Pons (tissue), 1 donor: Measurements from ENCODE around the gene LEP.
"Not testable (repeated sequence)": the region's sequence is repeated elsewhere in the genome, so short reads cannot be mapped to it uniquely, and the experiment has no call there.

Source experiments
- DNase-seq: peaks from one replicate; pipeline ENCODE4 v3.0.0-alpha.2; 2016; ENCODE audit warnings: low spot score

Gene LEP

DNA sequence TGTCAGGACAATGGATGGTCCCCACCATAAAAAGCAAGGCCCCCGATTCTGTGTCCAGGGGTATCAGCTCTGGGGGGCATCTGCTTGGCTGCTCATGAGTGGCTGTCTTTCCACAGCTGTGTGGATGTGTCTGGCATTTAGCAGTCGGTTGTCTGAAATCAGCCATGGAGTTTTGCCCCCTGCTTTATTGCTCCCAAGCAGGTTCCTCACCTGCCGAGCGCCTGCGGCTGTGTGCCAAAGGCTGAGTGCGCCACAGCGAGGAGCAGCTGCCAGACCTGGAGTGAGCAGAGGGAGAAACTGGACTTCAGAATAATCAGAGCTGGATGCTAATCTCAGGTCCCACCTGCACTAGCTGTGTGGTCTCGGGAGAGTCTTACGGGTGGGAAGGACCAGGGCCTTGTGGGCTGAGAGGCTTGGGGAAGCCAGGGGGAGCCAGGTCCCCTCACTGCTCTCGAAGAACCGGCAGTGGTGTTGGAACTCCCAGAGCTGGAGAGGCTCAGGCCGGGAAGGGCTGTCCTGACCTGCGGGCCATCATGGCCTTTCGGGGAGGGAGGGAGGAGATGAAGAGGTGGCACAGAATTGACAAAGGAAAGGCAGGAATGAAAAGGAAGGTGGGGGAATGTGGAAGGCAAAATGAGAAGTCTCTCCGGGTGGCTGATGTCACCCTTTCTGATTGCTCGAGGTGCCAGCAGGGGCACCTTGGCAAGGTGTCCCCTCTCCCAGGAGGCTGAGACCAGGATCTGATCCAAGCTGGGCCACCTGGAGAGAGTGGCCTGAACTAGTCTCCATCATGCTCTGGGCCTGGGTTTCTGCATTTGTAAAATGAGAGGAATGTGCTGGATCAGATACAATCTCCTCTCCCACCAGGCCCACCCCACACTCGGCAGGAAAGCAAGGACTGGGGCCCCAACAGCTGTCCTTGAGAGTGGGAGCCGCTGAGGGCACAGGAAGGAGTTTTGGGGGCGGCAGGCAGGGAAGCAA lies 30.2 kb upstream of the LEP start:
- DNase-seq, result no peak

DNA sequence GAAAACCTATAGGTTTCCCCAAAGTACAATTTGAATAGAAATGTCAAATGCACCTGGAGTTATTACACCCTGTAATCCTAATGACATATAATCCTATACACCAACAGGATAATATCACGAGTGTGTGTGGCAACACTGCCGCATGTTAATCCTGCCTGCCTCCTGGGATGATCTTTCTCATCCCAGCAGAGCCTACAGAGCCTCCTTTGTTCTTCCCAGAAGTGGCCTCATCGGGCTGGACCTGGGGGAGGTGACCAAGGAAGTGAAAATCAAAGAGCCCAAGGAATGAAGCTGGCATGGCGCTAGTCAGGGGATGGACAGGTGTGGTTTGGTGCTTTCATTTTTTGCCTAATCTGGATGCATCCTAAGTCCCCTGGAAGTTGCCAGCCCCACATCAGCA lies 29.5 kb upstream of the LEP start:
- no peak for DNase-seq

DNA sequence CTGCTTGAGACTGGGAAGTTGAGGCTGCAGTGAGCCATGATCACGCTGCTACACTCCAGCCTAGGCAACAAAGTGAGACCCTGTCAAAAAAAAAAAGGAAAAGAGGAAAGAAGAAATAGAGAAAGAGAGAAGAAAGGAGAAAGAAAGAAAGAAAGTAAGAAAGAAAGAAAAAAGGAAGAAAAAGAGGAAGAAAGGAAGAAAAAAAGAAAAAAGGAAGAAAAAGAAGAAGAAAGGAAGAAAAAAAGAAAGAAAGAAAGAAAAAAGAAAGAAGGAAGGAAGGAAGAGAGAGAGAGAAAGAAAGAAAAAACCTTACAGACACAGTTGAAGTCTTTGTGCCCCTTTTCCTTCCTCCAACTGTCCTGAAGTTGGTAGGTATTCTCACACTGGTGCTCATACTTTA lies 26.6 kb upstream of the LEP start:
- DNase-seq, result no peak

DNA sequence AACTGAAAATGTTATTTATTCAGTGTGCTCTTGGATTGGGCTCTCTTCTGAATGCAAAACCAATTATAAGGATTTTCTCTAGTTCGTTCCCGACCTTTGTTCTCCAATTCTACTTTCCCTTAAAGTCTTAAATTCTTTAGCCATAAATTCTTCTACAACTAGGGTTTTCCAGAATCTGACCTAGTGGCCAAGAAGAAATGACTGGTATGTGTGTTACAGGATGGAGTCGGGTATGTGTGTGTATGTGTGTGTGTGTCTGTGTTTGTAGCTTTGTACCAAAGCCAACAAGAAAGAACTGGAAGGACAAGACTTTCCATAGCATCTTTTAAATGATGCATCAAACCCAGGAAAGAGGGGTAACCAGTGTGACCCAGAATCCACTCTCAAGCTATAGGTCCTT lies 25.8 kb upstream of the LEP start:
- DNase-seq, result no peak

DNA sequence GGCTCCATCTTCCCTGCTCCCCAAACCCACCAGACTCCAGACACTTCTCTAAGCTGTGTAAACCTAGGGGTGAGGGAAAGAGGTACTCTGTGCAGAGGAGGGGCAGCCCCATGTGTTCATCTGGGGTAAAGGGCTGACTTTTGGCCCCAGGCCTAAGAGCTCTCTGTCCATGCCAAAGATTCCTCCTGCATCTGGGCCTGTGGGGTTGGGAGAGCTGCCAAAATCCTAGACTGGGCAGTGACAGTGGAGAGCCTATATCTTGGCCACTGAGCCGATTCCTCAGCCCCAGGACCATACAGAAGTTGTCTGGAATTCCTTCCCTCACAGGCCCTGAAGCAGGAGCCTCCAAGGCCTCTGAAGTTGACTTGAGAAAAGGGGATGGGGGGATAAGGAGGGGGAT lies 25.3 kb upstream of the LEP start:
- DNase-seq, result no peak

DNA sequence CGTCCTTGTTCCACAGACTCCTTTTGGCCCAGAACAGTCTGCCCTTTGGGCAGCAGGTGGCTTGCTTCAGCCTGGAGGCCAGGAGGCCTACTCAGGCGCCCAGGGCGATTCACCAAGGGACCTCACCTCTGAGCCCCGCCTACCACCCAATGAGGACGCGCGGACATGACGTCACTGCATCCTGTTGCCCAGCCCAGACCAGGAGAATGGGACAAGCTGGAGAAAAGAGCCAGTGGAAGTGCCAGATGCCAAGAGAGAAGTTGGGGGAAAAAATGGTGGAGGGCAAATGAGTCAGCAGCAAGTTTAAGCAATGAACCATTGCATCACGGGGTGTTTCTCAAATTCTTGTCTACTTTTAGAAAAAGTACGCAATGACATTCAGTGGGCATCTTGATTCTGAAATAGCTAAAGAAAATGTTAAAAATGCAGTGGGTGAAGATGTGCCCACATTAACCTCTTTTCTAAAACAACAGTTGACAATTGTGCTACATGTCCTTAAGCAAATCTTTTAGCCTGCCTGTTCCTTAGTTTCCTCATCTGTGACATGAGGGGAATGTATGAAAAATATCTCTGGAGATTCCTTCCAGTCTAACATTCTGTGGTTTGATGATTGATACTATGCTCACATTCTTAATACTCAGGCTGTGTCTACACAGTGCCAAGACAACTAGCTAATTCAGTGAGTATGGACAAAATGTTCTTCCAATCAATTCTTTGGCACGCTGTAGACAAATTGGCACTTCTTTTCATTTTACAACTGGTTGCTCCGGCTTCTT lies 23.9 kb upstream of the LEP start:
- DNase-seq, result no peak

DNA sequence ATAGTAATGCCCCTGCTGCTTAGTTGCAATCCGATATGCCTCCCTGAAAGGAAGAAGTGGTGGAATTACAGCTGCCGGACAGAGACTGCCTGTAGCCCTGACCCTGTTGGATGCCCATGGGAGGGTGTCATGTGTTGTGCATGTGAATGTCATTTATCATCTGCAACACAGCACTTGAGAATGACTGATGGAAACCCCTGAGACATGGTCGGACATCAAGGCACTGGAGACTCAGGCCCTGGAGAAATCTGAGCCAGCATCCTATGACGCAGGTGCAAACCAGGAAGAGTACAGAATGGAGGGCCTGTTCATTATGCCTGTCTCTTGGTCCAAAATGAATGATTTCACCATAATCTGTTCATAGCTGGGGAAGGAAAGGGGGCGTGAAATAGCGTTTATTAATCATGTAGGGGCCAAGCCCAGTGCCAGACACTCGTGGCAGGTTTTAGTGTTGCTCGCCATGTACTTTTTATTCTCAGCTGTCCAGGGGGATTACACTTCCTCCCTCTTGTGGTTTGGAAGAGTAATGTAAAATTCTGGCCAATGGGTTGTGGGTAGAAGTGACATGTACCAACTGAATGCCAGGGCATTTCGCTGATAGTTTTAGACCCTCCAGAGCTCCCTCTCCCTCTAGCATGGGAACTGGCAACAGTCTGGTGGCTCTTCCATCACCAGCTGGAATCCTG lies 23.0 kb upstream of the LEP start:
- DNase-seq, result no peak

DNA sequence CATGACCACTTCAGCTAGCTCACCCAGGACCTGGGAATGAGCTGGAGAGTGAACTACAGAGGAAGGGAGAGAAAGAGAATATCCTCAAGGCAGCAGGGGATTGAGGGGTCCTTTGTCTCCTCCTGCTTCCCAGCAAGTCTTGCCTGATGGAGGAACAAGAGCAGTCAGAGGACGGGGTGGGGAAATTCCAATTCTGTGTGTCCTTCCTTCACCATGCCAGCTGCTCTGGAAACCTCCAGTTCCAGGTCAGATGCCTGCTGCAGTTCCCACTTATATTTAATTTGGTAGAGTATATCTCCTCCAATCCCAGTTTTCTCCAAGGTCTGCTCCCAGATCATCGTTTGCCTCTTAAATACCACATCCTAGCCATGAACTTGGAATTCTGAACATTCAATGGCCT lies 21.4 kb upstream of the LEP start:
- DNase-seq, result no peak

DNA sequence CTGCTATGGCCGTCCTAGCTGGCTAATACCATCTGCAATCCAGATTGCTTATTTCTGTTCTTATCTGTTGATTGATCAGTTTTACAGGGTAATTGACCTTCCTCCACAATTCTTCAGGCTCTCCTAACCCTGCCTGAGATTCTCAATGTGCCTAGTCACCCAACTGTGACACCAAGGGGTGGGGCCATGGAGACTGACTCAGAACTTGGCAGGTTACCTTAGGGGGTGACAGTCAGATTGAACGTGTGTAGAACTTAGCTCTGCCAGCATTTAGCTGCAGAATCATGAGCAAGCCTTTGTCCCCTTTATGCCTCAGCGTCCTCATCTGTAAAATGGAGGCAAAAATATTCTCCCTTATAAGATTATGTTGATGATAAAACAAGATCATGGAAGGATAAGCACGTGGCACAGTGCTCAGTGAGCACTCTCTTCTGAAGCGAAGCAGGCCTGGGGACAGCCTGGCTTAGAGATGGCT lies 19.1 kb upstream of the LEP start:
- DNase-seq, result no peak

DNA sequence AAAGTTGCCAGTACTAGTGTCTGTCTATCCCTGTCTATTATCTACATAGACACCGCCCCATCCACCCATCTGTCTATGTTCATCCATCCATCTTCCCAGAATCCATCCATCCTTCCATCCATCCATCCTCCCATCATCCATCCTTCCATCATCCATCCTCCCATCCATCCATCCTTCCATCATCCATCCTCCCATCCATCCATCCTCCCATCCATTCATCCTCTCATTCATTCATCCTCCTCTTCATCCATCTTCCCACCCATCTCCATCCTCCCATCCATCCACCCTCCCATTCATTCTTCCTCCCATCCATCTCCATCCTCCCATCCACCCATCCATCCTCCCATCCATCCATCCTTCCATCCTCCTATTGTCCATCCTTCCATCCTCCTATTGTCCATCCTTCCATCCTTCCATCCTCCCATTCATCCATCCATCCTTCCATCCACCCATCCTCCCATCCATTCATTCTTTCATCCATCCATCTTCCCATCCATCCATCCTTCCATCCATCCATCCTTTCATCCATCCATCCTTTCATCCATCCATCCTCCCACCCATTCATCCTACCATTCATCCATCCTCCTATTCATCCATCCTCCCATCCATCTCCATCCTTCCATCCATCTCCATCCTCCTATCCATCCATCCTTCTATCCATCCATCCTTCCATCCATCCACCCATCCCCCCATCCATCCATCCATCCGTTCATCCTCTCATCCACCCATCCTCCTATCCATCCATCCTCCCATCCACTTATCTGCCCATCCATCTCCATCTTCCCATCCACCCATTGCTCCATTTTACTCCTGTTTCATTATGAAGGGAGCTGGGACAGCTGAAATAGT lies 14.7 kb upstream of the LEP start:
- no peak for DNase-seq

DNA sequence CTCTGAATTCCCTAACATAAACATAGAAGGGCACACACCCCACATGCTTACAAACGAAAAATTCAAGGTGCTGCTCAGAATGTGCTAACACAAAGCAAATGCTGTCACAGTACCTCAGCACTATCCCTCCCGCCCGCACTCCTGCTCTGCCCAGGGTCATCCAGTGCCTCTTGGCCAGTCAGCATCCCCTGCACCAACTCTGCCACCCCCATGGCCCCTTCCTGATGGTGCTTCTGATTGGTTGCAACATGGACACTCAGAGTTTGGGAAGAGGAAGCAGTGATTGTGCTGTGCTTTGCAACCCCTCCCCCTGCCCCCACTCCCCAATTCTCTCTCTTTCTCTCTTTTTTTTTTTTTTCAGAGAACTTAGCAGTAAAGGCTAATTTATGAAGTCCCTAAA lies 13.8 kb upstream of the LEP start:
- no peak for DNase-seq

DNA sequence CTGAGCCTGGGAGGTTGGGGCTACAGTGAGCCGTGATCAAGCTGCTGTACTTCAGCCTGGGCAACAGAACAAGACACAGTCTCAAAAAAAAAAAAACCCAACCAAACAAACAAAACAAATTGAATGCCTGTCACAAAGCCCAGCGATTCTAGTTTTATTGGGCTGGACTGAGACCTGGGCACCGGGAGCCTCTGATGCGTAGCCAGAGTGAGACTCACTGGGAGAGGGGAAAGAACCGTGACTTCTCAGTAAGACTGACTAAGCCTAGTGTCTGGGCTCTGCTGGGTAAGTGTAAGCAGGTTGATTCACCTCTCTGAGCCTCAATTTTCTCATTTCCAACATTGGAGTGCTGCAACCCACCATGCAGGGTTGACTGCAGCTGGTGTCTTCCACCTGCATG lies 10.1 kb upstream of the LEP start:
- no peak for DNase-seq

DNA sequence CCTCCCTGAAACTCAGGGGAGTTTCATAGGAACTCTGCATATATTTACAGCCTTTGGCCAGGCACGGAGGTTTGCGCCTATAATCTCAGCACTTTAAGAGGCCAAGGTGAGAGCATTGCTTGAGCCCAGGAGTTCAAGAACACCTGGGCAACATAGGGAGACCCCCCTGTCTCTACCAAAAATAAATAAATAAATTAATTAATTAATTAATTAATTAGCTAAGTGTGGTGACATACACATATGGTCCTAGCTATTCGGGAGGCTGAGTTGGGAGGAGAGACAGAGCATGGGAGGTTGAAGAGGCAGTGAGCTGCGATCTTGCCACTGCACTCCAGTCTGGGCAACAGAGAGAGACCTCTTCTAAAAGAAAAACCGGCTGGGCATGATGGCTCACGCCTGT lies 9.4 kb upstream of the LEP start:
- no peak for DNase-seq

DNA sequence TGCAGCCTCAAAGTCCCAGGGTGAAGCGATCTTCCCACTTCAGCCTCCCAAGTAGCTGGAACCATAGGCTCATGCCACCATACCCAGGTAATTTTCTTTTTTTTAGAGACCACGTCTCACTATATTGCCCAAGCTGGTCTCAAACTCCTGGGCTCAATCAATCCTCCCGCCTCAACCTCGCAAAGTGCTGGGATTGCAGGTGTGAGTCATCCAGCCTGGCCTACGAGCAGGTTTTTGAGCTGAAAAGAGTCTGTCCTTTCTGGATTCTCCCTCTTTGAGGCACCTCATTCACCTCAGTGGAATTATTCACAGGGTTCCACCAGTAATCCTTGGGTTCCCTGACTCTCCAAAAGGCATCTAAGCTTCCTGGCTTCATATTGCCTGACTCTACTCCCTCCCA lies 7.6 kb upstream of the LEP start:
- DNase-seq, result no peak

DNA sequence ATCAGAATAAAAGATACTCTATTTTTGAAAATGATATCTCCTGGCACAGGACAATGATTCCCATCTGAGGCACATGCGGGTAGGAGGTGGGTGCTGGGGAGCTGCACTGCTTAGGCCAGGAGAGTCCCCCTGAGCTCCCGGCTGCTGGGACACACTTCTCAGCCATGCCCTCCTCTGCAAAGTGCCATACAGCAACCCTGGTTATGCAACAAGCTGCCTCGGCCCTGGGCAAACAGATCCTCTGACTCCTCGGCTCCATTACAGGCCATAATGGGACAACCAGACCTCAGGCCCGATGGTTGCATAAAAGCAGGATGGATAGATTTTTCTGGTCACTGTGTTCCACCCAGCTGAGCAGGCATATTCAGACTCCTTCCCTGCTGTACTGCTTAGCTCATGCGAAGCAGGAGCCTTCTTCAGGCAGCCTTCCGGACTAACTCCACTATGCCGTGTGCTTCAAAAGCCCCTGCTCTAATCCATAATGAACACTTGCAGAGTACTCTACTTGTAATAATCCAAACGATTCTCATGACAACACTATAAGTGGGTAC lies 6.5 kb upstream of the LEP start:
- DNase-seq, result no peak

DNA sequence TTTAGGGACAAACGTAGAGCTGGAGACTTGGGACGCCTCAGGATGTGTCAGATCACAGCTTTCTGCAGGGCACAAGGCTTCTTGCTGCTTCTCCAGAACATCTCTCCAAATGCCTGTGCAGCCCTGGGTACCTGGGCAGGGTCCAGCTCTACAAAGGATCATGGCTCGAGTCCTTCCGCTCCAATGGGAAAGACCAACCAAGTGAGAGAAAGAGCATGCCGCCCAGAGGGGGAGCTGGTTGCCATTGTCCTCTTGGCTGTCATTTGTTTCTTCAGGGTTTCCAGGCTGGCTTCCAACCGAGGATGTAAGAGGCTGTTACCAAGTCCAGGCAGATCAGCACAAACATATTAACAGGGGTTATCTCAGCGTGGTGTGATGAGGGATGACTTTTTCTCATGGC lies 5.6 kb upstream of the LEP start:
- peak; percentile 24 for DNase-seq

DNA sequence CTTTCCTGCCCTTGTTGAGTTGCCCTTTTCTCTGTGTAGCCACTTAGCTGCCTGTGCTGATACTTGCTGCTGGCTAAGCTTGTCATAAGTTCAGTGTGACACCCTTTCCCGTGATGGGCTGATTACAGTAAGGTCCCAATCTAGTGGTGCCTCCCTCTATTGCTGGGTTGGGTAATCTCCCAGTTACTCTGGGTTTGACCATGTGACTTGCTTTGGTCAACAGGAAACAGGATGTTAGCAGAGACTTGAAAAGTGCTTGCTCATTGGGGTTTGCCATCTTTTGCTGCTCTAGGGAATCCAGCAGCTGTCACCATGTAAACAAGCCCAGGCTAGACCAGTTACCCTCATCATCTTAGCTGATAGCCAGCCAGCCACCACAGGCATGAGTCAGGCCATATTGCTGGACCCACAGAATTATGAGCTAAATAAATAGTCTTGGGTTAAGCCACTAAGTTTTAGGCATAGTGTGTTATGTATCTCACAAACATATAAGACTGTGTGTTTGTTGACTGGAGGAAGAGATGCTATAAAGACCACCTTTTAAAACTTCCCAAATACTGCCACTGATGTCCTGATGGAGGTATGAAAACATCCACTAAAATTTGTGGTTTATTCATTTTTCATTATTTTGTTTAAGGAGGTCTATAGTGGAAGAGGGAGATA lies 4.0 kb upstream of the LEP start:
- DNase-seq, result no peak

DNA sequence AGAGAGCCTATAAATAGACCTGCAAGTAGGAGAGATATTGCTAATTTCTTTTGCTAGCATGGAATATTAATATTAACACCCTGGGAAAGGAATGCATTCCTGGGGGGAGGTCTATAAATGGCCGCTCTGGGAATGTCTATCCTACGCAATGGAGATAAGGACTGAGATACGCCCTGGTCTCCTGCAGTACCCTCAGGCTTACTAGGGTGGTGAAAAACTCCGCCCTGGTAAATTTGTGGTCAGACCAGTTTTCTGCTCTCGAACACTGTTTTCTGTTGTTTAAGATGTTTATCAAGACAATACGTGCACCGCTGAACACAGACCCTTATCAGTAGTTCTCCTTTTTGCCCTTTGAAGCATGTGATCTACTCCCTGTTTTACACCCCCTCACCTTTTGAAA lies 1.9 kb upstream of the LEP start:
- DNase-seq, result not testable (repeated sequence)

DNA sequence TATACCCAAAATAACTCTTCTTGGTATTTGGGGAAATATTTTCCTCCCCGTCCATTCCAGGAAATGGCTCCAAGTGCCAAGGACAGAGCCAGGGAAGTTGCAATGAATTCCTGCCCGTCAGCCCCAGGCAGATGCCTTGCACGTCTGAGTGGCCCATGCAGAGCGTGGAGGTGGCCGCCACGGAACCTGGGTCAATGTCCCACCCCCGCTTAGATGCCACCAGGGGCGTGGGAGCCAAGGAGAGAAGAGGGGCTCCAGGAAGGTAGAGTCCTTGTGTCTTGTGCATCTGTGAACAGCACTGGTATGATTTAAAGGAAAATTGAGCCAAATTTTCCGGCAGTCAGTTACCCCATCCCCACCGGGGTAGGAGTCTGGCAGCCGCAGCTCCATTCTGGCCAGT lies 1.6 kb downstream of the LEP start:
- no peak for DNase-seq

DNA sequence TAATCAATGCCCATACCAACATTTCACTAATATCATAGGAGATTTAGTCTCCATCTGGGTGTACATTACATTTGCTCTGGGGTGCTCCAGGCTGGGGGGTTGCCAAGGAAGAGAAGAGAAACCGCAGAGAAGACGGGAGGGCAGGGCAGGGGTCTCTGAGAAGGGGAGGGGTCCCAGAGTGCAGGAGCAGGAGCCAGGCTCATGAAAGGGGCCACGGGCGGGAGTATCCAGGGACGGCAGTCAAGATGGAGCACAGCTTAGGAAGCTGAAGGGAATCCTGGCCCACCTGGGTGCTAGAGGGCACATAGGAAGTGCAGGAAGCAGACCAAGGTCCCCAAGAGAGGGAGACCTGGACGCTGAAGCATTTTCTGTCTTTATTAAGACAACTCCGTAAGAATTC lies 2.2 kb downstream of the LEP start:
- no peak for DNase-seq

DNA sequence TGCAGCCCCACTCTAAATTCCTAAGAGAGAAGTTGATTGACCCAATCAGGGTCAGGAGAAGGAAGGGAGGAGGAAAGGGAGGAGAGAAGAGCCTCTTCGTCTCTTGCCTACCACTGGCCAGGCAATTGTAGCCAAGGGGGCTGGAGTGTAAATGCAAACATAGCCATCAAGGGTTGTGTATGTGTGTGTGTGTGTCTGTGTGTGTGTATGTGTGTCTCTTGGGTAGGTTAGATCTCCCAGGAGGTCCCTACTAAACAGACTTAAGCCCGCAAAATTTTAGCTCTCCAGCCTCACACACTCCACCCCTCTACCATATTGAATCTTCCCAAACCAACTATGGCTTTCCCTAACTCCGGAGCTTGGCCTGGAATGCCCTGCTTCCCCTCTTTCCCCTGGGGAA lies 3.8 kb downstream of the LEP start:
- no peak for DNase-seq
